Keratinocyte (primary cell): ENCODE results near the gene MEGF11. TPM values are rescaled to one million over a fixed set of nuclear protein-coding genes. Genes with fewer than 3 reads are reported as not detected.

Experiments used
- DNase-seq: peaks from one replicate; pipeline ENCODE4 v3.0.0-alpha.2; 2011; ENCODE audit warnings: low read depth, missing footprints, low spot score
- FAIRE-seq: peaks from 2 replicates; lab custom pipeline; 2011; peaks lifted over from hg19 to GRCh38; lab: Jason Lieb, UNC
- H2AFZ ChIP-seq: 2 replicates; pipeline ENCODE4 v1.6.0; 2012; ENCODE audit warnings: low read length, control low read depth, inconsistent platforms; ENCODE audit not compliant: control insufficient read depth
- H3K27ac ChIP-seq: 2 replicates; pipeline ENCODE4 v1.5.1; 2011; ENCODE audit warnings: low read length; ENCODE audit not compliant: control insufficient read depth, insufficient read depth
- H3K27me3 ChIP-seq: 3 replicates; pipeline ENCODE4 v1.6.0; 2011; ENCODE audit warnings: low read length; ENCODE audit not compliant: control insufficient read depth, insufficient read depth; ENCODE audit errors: extremely low read depth
- H3K36me3 ChIP-seq, 2 experiments: 2 replicates in 1 of 2; 3 replicates in 1 of 2; pipeline ENCODE4 v1.5.1; 2011; ENCODE audit warnings: low read length in 2 of 2, mild to moderate bottlenecking in 1 of 2; ENCODE audit not compliant: control insufficient read depth in 2 of 2, insufficient read depth in 2 of 2; ENCODE audit errors: extremely low read depth in 1 of 2
- H3K4me1 ChIP-seq: 3 replicates; pipeline ENCODE4 v1.5.1; 2011; ENCODE audit warnings: low read length; ENCODE audit not compliant: control insufficient read depth, insufficient read depth; ENCODE audit errors: extremely low read depth
- H3K4me2 ChIP-seq: 3 replicates; pipeline ENCODE4 v1.6.0; 2011; ENCODE audit warnings: low read depth, low read length; ENCODE audit not compliant: control insufficient read depth, insufficient read depth; ENCODE audit errors: extremely low read depth
- H3K4me3 ChIP-seq, 3 experiments: fragments of 200-600 bp in 1 of 3; sonication (generic) in 1 of 3; 2 replicates in 2 of 3; 3 replicates in 1 of 3; pipeline ENCODE4 v1.5.1; 2011 to 2016; ENCODE audit warnings: low read length in 3 of 3, mild to moderate bottlenecking in 3 of 3, control low read depth in 2 of 3, inconsistent platforms in 1 of 3, low read depth in 1 of 3, mixed read lengths in 1 of 3, mixed run types in 1 of 3, moderate library complexity in 1 of 3; ENCODE audit not compliant: control insufficient read depth in 2 of 3, insufficient read depth in 2 of 3; ENCODE audit errors: extremely low read depth in 1 of 3
- H3K79me2 ChIP-seq: 2 replicates; pipeline ENCODE4 v1.6.0; 2012; ENCODE audit warnings: low read length; ENCODE audit not compliant: control insufficient read depth, insufficient read depth
- H3K9ac ChIP-seq: 3 replicates; pipeline ENCODE4 v1.6.0; 2011; ENCODE audit warnings: low read length; ENCODE audit not compliant: control insufficient read depth, insufficient read depth; ENCODE audit errors: extremely low read depth
- H3K9me1 ChIP-seq: 3 replicates; pipeline ENCODE4 v1.6.0; 2011; ENCODE audit warnings: low read length; ENCODE audit not compliant: control insufficient read depth, insufficient read depth; ENCODE audit errors: extremely low read depth
- H3K9me3 ChIP-seq: 2 replicates; pipeline ENCODE4 v1.5.1; 2012; ENCODE audit warnings: low read depth, low read length; ENCODE audit not compliant: control insufficient read depth
- H4K20me1 ChIP-seq: 3 replicates; pipeline ENCODE4 v1.6.0; 2011; ENCODE audit warnings: low read length; ENCODE audit not compliant: control insufficient read depth, insufficient read depth; ENCODE audit errors: extremely low read depth
- CTCF ChIP-seq, 3 experiments: IDR thresholded peaks in 1 of 3; conservative IDR thresholded peaks in 1 of 3; optimal IDR thresholded peaks in 1 of 3; 2 replicates in 2 of 3; 3 replicates in 1 of 3; pipeline versions ENCODE3 to v1.5.1; 2011; ENCODE audit warnings: low read length in 3 of 3, mild to moderate bottlenecking in 3 of 3, moderate library complexity in 2 of 3, control low read depth in 1 of 3, inconsistent platforms in 1 of 3; ENCODE audit not compliant: insufficient read depth in 2 of 3; ENCODE audit errors: extremely low read depth in 1 of 3
- EZH2 ChIP-seq: IDR thresholded peaks from one replicate; pipeline ENCODE4 v1.6.1; 2012; ENCODE audit warnings: inconsistent platforms, mild to moderate bottlenecking, low read length, moderate library complexity
- dilution Hi-C: fragments of 300-500 bp; cut with MboI; formaldehyde crosslinking; loops from one replicate; pipeline ENCODE4 v1.7.0; 2020; ENCODE audit warnings: low sequenced_read_pairs; ENCODE audit not compliant: extremely low pct_ligation_motif_present
- polyA plus RNA-seq, 5 experiments: library from polyadenylated mRNA; depleted of rRNA in 3 of 5; stranded (reverse) in 3 of 5; stranded (forward) in 1 of 5; unstranded in 1 of 5; fragments of >200 nt; gene quantifications; 1 replicate in 1 of 5; 2 replicates in 3 of 5; 3 replicates in 1 of 5; pipeline versions ENCODE4 v1.2.1 to v1.2.3, GENCODE V29; 2011 to 2012; ENCODE audit warnings: missing spikeins in 2 of 5, low read depth in 1 of 5, low replicate concordance in 1 of 5

Gene MEGF11
- polyA plus RNA-seq, 1 donor (not counting 4 experiments of a cell fraction or from before 2014, with no cell fraction given): not detected

DNA sequence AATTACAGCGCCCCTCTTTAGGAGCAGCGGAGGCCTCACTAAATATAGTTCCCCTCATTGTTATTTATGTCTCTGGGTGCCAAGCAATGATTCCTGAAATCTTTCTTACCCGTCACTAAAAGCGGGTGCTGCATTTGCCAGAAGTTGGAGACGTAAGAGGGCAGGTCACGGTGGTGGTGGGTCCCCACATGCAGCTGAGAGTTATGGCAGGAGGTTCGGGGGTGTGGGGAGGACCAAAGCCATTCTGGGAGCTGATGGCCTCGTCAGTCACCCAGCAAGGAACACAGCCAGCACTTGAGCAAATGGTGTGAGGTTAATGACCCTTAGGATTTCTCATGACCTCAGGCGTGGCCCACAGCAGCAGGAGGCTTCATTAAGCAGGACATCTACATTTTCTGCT is 255.1 kb downstream of the MEGF11 start:
- Histone ChIP-seq H3K36me3 (no peaks in the 10 kb centered on the region), H3K4me1 (no peaks in the 10 kb centered on the region), H3K9ac (no peak overlapping the region), H4K20me1 (peaks cover 3% of the 10 kb centered on the region), H3K27me3 (peaks cover 35% of the 10 kb centered on the region), H3K79me2 (no peaks in the 10 kb centered on the region), H3K4me3 (no peak overlapping the region), H3K27ac (no peak overlapping the region), H2AFZ (no peak overlapping the region), H3K9me1 (no peaks in the 10 kb centered on the region), H3K9me3 (no peaks in the 10 kb centered on the region), H3K4me2 (no peak overlapping the region)
- dilution Hi-C loops: no loop called here
- FAIRE-seq: no peak
- TF ChIP-seq EZH2: no peak
- TF ChIP-seq CTCF (optimal IDR thresholded peaks at IDR 0.05 in 1 of 3, IDR thresholded peaks at IDR 0.05 in 1 of 3, conservative IDR thresholded peaks at IDR 0.05 in 1 of 3; ENCODE audit: extremely low read depth in 1 of 3, insufficient read depth in 2 of 3, low read length in 3 of 3): no peak
- DNase-seq: no peak

DNA sequence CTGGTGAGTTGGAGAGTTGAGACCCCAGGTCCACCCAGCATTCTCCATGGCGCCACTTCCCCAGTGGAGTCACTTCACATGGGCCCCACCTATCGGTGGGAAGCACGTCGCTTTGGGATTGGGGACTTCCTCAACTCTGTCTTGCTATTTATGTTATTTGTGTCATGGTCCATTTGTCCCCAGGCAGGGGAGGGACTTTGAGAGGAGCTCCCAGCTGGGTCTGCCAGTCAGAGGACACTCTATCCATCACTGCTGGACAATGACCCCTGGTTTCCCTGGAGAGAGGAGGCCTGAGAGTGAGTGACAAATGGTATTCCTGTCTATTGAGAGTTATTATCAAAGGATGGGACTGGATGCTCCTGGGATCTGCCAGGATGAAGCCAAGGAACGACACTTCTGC is 256.6 kb downstream of the MEGF11 start:
- no peak for DNase-seq
- Histone ChIP-seq H3K4me2 (no peak overlapping the region), H3K36me3 (no peaks in the 10 kb centered on the region), H2AFZ (no peak overlapping the region), H3K79me2 (no peaks in the 10 kb centered on the region), H3K9ac (no peak overlapping the region), H3K4me1 (no peaks in the 10 kb centered on the region), H3K9me3 (no peaks in the 10 kb centered on the region), H3K9me1 (no peaks in the 10 kb centered on the region), H3K27me3 (peaks cover 48% of the 10 kb centered on the region), H3K4me3 (no peak overlapping the region), H4K20me1 (no peaks in the 10 kb centered on the region), H3K27ac (no peak overlapping the region)
- dilution Hi-C loops: no loop called here
- TF ChIP-seq EZH2: no peak
- TF ChIP-seq CTCF (optimal IDR thresholded peaks at IDR 0.05 in 1 of 3, IDR thresholded peaks at IDR 0.05 in 1 of 3, conservative IDR thresholded peaks at IDR 0.05 in 1 of 3; ENCODE audit: extremely low read depth in 1 of 3, insufficient read depth in 2 of 3, low read length in 3 of 3): no peak
- FAIRE-seq: no peak
